ENCODE data around the gene MYOZ3. TPM values are rescaled to one million over a fixed set of nuclear protein-coding genes. Genes with fewer than 3 reads are reported as not detected.

The MYOZ3 gene
- total and polyA plus RNA-seq, 2 experiments from 2014 or later = 6.8 to 10.7 TPM

DNA sequence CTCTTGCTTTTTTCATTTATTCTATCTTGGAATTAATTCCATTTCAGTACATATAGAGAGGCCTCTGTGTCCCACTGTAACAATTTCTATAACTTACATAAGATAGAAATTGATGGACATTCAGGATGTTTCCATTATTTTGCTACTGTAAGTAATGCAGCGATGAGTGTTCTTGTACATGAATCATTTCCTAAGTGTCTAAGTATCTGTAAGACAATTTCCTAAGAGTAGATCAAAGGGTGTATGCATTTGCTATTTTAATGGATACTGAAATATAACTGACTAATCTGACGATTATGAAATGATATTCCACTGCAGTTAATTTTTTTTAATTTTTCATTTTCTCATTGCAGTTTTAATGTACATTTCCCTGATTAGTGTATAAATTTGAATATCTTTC, 62.8 kb downstream of the MYOZ3 start:
- Histone ChIP-seq H3K9me3 (ENCODE audit: low read depth) (no peaks in the 10 kb centered on the region), H3K27ac (no peak overlapping the region), H3K27me3 (no peaks in the 10 kb centered on the region), H3K36me3 (peaks cover 75% of the 10 kb centered on the region), H3K4me1 (ENCODE audit: low read depth) (no peaks in the 10 kb centered on the region), H3K4me3 (no peak overlapping the region)
- TF ChIP-seq, protein P1, sequence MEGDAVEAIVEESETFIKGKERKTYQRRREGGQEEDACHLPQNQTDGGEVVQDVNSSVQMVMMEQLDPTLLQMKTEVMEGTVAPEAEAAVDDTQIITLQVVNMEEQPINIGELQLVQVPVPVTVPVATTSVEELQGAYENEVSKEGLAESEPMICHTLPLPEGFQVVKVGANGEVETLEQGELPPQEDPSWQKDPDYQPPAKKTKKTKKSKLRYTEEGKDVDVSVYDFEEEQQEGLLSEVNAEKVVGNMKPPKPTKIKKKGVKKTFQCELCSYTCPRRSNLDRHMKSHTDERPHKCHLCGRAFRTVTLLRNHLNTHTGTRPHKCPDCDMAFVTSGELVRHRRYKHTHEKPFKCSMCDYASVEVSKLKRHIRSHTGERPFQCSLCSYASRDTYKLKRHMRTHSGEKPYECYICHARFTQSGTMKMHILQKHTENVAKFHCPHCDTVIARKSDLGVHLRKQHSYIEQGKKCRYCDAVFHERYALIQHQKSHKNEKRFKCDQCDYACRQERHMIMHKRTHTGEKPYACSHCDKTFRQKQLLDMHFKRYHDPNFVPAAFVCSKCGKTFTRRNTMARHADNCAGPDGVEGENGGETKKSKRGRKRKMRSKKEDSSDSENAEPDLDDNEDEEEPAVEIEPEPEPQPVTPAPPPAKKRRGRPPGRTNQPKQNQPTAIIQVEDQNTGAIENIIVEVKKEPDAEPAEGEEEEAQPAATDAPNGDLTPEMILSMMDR (IDR thresholded peaks at IDR 0.05; ENCODE audit: low read depth, low read length) = no peak
- DNase-seq (ENCODE audit: low read depth in 1 of 2, low spot score in 1 of 2) = no peak

Other genes starting within 250 kb of the MYOZ3 start
- gene CD74, start 248.3 kb upstream of the MYOZ3 start, total RNA-seq = 11.7 and 12.6 TPM in 2 replicates
- 16.3 and 23.7 TPM in 2 replicates for gene CD74, start 248.3 kb upstream of the MYOZ3 start, polyA plus RNA-seq
- gene RPS14, start 211.5 kb upstream of the MYOZ3 start, total RNA-seq = 2,228 and 2,781 TPM in 2 replicates
- gene RPS14, start 211.5 kb upstream of the MYOZ3 start, polyA plus RNA-seq = 1,307 and 1,584 TPM in 2 replicates
- gene NDST1, start 153.1 kb upstream of the MYOZ3 start, total RNA-seq = 79.8 and 97.6 TPM in 2 replicates
- gene NDST1, start 153.1 kb upstream of the MYOZ3 start, polyA plus RNA-seq = 26.6 and 34.9 TPM in 2 replicates
- gene SYNPO, start 20.6 kb upstream of the MYOZ3 start, total RNA-seq = 2.7 and 4.4 TPM in 2 replicates
- 0.94 and 1.1 TPM in 2 replicates for gene SYNPO, start 20.6 kb upstream of the MYOZ3 start, polyA plus RNA-seq
- 33.2 and 39.0 TPM in 2 replicates for gene RBM22, start 39.8 kb downstream of the MYOZ3 start, total RNA-seq
- gene RBM22, start 39.8 kb downstream of the MYOZ3 start, polyA plus RNA-seq = 33.0 and 47.1 TPM in 2 replicates
- 41.1 and 46.2 TPM in 2 replicates for gene DCTN4, start 97.8 kb downstream of the MYOZ3 start, total RNA-seq
- 26.7 and 32.2 TPM in 2 replicates for gene DCTN4, start 97.8 kb downstream of the MYOZ3 start, polyA plus RNA-seq
- 16.8 and 33.2 TPM in 2 replicates for gene SMIM3, start 117.5 kb downstream of the MYOZ3 start, total RNA-seq
- gene SMIM3, start 117.5 kb downstream of the MYOZ3 start, polyA plus RNA-seq = 32.2 and 43.5 TPM in 2 replicates
- gene IRGM, start 185.3 kb downstream of the MYOZ3 start, total RNA-seq = not detected in 2 replicates
- not detected in 2 replicates for gene IRGM, start 185.3 kb downstream of the MYOZ3 start, polyA plus RNA-seq
- 8.7 and 9.2 TPM in 2 replicates for gene ZNF300, start 243.7 kb downstream of the MYOZ3 start, total RNA-seq
- 7.4 and 8.6 TPM in 2 replicates for gene ZNF300, start 243.7 kb downstream of the MYOZ3 start, polyA plus RNA-seq

Data from cardiac muscle cell (in vitro differentiated cells and primary cell).